Fibroblast of lung (primary cell): ENCODE data around the gene MRC2. TPM values are rescaled to one million over a fixed set of nuclear protein-coding genes. Genes with fewer than 3 reads are reported as not detected.

ENCODE experiments used
- DNase-seq, 2 donors: peaks; one replicate each; pipeline versions ENCODE4 v3.0.0 to v3.0.0-alpha.2; 2010; ENCODE audit warnings: low read depth in 2 of 2
- H2AFZ ChIP-seq: 2 replicates; pipeline ENCODE4 v1.5.1; 2012; ENCODE audit warnings: low read length, control low read depth, inconsistent platforms
- H3K27ac ChIP-seq: 2 replicates; pipeline ENCODE4 v1.5.1; 2011; ENCODE audit warnings: low read length, control low read depth; ENCODE audit not compliant: insufficient read depth
- H3K27me3 ChIP-seq: 2 replicates; pipeline ENCODE4 v1.5.1; 2011; ENCODE audit warnings: mild to moderate bottlenecking, low read length; ENCODE audit not compliant: control insufficient read depth, insufficient read depth
- H3K36me3 ChIP-seq: 2 replicates; pipeline ENCODE4 v1.5.1; 2011; ENCODE audit warnings: low read length; ENCODE audit not compliant: control insufficient read depth, insufficient read depth
- H3K4me1 ChIP-seq: 2 replicates; pipeline ENCODE4 v1.5.1; 2011; ENCODE audit warnings: low read length; ENCODE audit not compliant: control insufficient read depth, insufficient read depth; ENCODE audit errors: extremely low read depth
- H3K4me2 ChIP-seq: 2 replicates; pipeline ENCODE4 v1.5.1; 2011; ENCODE audit warnings: low read length, control low read depth; ENCODE audit not compliant: insufficient read depth; ENCODE audit errors: extremely low read depth
- H3K4me3 ChIP-seq, 4 experiments: fragments of 200-600 bp in 1 of 4; sonication (generic) in 1 of 4; replicated peaks in 1 of 4; 2 replicates each; pipeline ENCODE4 v1.5.1; 2011 to 2016; ENCODE audit warnings: low read length in 4 of 4, low read depth in 3 of 4, mild to moderate bottlenecking in 3 of 4, control low read depth in 2 of 4, inconsistent platforms in 1 of 4, mixed read lengths in 1 of 4; ENCODE audit not compliant: insufficient read depth in 1 of 4; ENCODE audit errors: control extremely low read depth in 1 of 4
- H3K79me2 ChIP-seq: 2 replicates; pipeline ENCODE4 v1.5.1; 2012; ENCODE audit warnings: mild to moderate bottlenecking, low read length, inconsistent platforms; ENCODE audit not compliant: control insufficient read depth, insufficient read depth
- H3K9ac ChIP-seq: 2 replicates; pipeline ENCODE4 v1.5.1; 2011; ENCODE audit warnings: mild to moderate bottlenecking, low read length, control low read depth; ENCODE audit not compliant: insufficient read depth
- H3K9me3 ChIP-seq: 2 replicates; pipeline ENCODE4 v1.5.1; 2012; ENCODE audit warnings: low read depth, low read length; ENCODE audit not compliant: control insufficient read depth, insufficient read depth
- H4K20me1 ChIP-seq: 2 replicates; pipeline ENCODE4 v1.5.1; 2011; ENCODE audit warnings: low read length; ENCODE audit not compliant: control insufficient read depth, insufficient read depth; ENCODE audit errors: extremely low read depth
- CTCF ChIP-seq, 2 donors: IDR thresholded peaks in 1 of 2; conservative IDR thresholded peaks in 1 of 2; 1 replicate in 1 of 2; 2 replicates in 1 of 2; pipeline ENCODE4 v1.5.1; 2011 to 2012; ENCODE audit warnings: low read length in 2 of 2, control low read depth in 1 of 2, inconsistent platforms in 1 of 2, low read depth in 1 of 2, mild to moderate bottlenecking in 1 of 2
- EZH2 ChIP-seq: IDR thresholded peaks from 2 replicates; pipeline ENCODE4 v1.5.1; 2012; ENCODE audit warnings: low read length, control low read depth, mild to moderate bottlenecking; ENCODE audit errors: missing control alignments
- polyA plus RNA-seq, 2 donors: library from polyadenylated mRNA; depleted of rRNA in 1 of 2; stranded (reverse) in 1 of 2; unstranded in 1 of 2; fragments of >200 nt; gene quantifications; 2 replicates each; pipeline ENCODE4 v1.2.1, GENCODE V29; 2011 to 2012; ENCODE audit warnings: missing spikeins in 1 of 2
- total RNA-seq: library from RNA; depleted of rRNA; stranded (reverse); fragments of >200 nt; gene quantifications from 2 replicates; pipeline ENCODE4 v1.2.1, GENCODE V29; 2014

MRC2 gene
- total and polyA plus RNA-seq, 2 donors (not counting 1 experiment from before 2014, with no cell fraction given), result 98.7 to 164 TPM

- Histone ChIP-seq H3K36me3 (peaks cover 13% of the 10 kb centered on the region), H3K4me3 (no peak overlapping the region), H2AFZ (no peak overlapping the region), H3K79me2 (no peaks in the 10 kb centered on the region), H3K27me3 (no peaks in the 10 kb centered on the region), H3K9ac (no peak overlapping the region), H3K4me1 (no peaks in the 10 kb centered on the region), H3K9me3 (no peaks in the 10 kb centered on the region), H3K27ac (no peak overlapping the region), H4K20me1 (no peaks in the 10 kb centered on the region), H3K4me2 (no peak overlapping the region)
- no peak for TF ChIP-seq EZH2
- no peak for TF ChIP-seq CTCF (conservative IDR thresholded peaks at IDR 0.05 in 1 of 2, IDR thresholded peaks at IDR 0.05 in 1 of 2; ENCODE audit: low read depth in 1 of 2, low read length in 2 of 2)
- no peak for DNase-seq
These were observed 54.5 kb downstream of the MRC2 start for GRCh38 chr17:62681939-62682381.

GRCh38 chr17:62684179-62684578, 56.7 kb downstream of the MRC2 start:
- no peaks in the 10 kb centered on the region for H3K27me3 ChIP-seq
- H3K4me3 ChIP-seq, result no peak overlapping the region
- peaks cover 22% of the 10 kb centered on the region for H3K36me3 ChIP-seq
- H3K4me1 ChIP-seq, result no peaks in the 10 kb centered on the region
- no peaks in the 10 kb centered on the region for H3K79me2 ChIP-seq
- DNase-seq, result no peak
- H3K9ac ChIP-seq, result no peak overlapping the region
- H2AFZ ChIP-seq, result no peak overlapping the region
- H3K9me3 ChIP-seq, result no peaks in the 10 kb centered on the region
- H3K4me2 ChIP-seq, result no peak overlapping the region
- TF ChIP-seq CTCF (conservative IDR thresholded peaks at IDR 0.05 in 1 of 2, IDR thresholded peaks at IDR 0.05 in 1 of 2; ENCODE audit: low read depth in 1 of 2, low read length in 2 of 2) (no peak), EZH2 (no peak)
- H3K27ac ChIP-seq, result no peak overlapping the region
- H4K20me1 ChIP-seq, result no peaks in the 10 kb centered on the region

GRCh38 chr17:62687997-62688396, 60.5 kb downstream of the MRC2 start:
- no peaks in the 10 kb centered on the region for H3K27me3 ChIP-seq
- no peak for TF ChIP-seq CTCF (conservative IDR thresholded peaks at IDR 0.05 in 1 of 2, IDR thresholded peaks at IDR 0.05 in 1 of 2; ENCODE audit: low read depth in 1 of 2, low read length in 2 of 2)
- TF ChIP-seq EZH2, result no peak
- DNase-seq, result no peak
- no peaks in the 10 kb centered on the region for H4K20me1 ChIP-seq
- H3K27ac ChIP-seq, result no peak overlapping the region
- no peak overlapping the region for H3K4me3 ChIP-seq
- H3K79me2 ChIP-seq, result no peaks in the 10 kb centered on the region
- H2AFZ ChIP-seq, result no peak overlapping the region
- H3K9ac ChIP-seq, result no peak overlapping the region
- H3K4me1 ChIP-seq, result no peaks in the 10 kb centered on the region
- no peaks in the 10 kb centered on the region for H3K9me3 ChIP-seq
- no peak overlapping the region for H3K4me2 ChIP-seq
- peaks cover 23% of the 10 kb centered on the region for H3K36me3 ChIP-seq
